Tibial nerve (tissue), 4 donors: ENCODE measurements around the gene WDR43. TPM values are rescaled to one million over a fixed set of nuclear protein-coding genes. Genes with fewer than 3 reads are reported as not detected.

Source experiments
- DNase-seq, 2 donors: peaks; one replicate each; pipeline ENCODE4 v3.0.0-alpha.2; 2019; ENCODE audit warnings: low spot score in 2 of 2
- H3K27ac ChIP-seq, 4 donors: fragments of 200-600 bp; sonication (generic) in 3 of 4; one replicate each; pipeline ENCODE4 v1.5.1; 2017 to 2019; ENCODE audit warnings: mild to moderate bottlenecking in 1 of 4
- H3K27me3 ChIP-seq, 2 donors: fragments of 200-600 bp; sonication (generic) in 1 of 2; one replicate each; pipeline versions ENCODE4 v1.5.1 to v1.6.0; 2017 to 2019
- H3K36me3 ChIP-seq, 3 donors: fragments of 200-600 bp; sonication (generic); one replicate each; pipeline ENCODE4 v1.5.1; 2018 to 2019
- H3K4me1 ChIP-seq, 4 donors: fragments of 200-600 bp; sonication (generic) in 3 of 4; one replicate each; pipeline ENCODE4 v1.5.1; 2017 to 2019
- H3K4me3 ChIP-seq, 4 donors: fragments of 200-600 bp; sonication (generic) in 3 of 4; one replicate each; pipeline ENCODE4 v1.5.1; 2017 to 2019; ENCODE audit warnings: mild to moderate bottlenecking in 1 of 4, moderate library complexity in 1 of 4
- H3K9me3 ChIP-seq, 4 donors: fragments of 200-600 bp; sonication (generic) in 3 of 4; one replicate each; pipeline ENCODE4 v1.5.1; 2017 to 2019
- EP300 ChIP-seq, 2 donors: sonication (generic); formaldehyde crosslinking; IDR thresholded peaks; one replicate each; pipeline ENCODE4 v1.6.1; 2017; ENCODE audit warnings: antibody characterized with exemption in 2 of 2, mild to moderate bottlenecking in 1 of 2
- POLR2A ChIP-seq, 2 donors: fragments of 450-650 bp; IDR thresholded peaks; one replicate each; pipeline ENCODE4 v1.6.1; 2017; ENCODE audit warnings: antibody characterized with exemption in 2 of 2, mild to moderate bottlenecking in 2 of 2, moderate library complexity in 2 of 2
- WGBS, 2 donors: methylation state at CpG; one replicate each; pipeline ENCODE4 v1.1.5; 2018; 5-methylcytosine and 5-hydroxymethylcytosine counted together
- total RNA-seq, 4 donors: library from RNA; depleted of rRNA; stranded (reverse); fragments of >200 nt; gene quantifications; one replicate each; pipeline ENCODE4 v1.1.0, GENCODE V29; 2016
- TF ChIP-seq, protein P1 (sequence below), 5 experiments: fragments of 200-600 bp in 3 of 5; fragments of 450-650 bp in 2 of 5; sonication (generic) in 3 of 5; IDR thresholded peaks; one replicate each; pipeline ENCODE4 v1.5.1; 2016 to 2019; ENCODE audit warnings: antibody characterized with exemption in 5 of 5, mild to moderate bottlenecking in 3 of 5, moderate library complexity in 2 of 5

Gene WDR43
- total RNA-seq, 4 donors from 2014 or later, result 32.2 to 57.6 (median 37.0) TPM

DNA sequence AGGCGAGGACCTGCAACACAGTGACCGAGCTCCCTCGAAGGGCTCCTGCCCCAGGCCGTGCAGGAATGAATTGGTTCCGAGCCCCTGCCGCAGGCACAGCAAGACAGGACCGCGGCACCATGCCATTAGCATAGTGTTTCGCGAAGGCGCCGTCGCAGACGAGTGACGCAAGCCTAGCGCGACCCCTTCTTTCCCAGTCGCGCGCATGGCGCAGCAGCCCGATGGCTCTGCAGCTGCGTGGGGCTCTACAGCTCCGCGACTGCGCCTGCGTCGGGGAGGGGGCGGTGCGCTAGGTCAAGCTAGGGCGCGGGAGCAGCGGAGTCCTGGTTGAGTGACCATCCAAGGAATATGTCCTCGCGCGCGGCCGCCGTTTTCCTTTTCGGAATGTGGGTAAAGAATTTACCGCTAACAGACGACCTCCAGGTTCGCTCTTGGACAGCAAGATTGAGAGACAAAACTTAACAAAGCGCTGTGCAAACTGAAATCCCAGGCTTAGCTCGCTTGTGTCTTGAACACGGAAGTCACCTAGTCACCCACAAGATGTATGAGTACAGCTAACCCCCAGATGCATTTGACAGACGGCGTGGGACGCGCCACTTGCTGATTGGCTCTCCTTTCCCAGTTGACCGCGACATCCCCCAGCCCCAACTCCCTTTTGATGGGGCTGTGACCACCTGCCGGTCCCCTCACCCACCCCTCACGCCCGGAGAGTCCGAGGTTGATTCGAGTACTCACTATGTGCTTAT is 24.1 kb upstream of the WDR43 start, which contains the start of gene TRMT61B:
TRMT61B (minus strand) TSS at position 164 of the 746 bp plus-strand sequence; CDS start at position 132, 32 bp downstream.
- Histone ChIP-seq H3K4me3 (peak within 1 kb of the TSS; percentile 50 to 81 (median 71)), H3K4me1 (peaks cover 0 to 45% (median 15%) of the 10 kb centered on the region in 4 donors), H3K27ac (peak within 1 kb of the TSS in 3 of 4 donors; percentile 29 to 84 (median 81)), H3K9me3 (no peaks in the 10 kb centered on the region), H3K36me3 (no peaks in the 10 kb centered on the region), H3K27me3 (no peaks in the 10 kb centered on the region)
- TF ChIP-seq POLR2A (IDR thresholded peaks at IDR 0.05), result peak; percentile 41 to 58
- TF ChIP-seq EP300 (IDR thresholded peaks at IDR 0.05), result peak; percentile 93 to 98
- TF ChIP-seq, protein P1, sequence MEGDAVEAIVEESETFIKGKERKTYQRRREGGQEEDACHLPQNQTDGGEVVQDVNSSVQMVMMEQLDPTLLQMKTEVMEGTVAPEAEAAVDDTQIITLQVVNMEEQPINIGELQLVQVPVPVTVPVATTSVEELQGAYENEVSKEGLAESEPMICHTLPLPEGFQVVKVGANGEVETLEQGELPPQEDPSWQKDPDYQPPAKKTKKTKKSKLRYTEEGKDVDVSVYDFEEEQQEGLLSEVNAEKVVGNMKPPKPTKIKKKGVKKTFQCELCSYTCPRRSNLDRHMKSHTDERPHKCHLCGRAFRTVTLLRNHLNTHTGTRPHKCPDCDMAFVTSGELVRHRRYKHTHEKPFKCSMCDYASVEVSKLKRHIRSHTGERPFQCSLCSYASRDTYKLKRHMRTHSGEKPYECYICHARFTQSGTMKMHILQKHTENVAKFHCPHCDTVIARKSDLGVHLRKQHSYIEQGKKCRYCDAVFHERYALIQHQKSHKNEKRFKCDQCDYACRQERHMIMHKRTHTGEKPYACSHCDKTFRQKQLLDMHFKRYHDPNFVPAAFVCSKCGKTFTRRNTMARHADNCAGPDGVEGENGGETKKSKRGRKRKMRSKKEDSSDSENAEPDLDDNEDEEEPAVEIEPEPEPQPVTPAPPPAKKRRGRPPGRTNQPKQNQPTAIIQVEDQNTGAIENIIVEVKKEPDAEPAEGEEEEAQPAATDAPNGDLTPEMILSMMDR (IDR thresholded peaks at IDR 0.05), result peak in 2 of 5 experiments; percentile 19 to 53
- DNase-seq, result peak; percentile 89 to 95
- WGBS, 2 donors, result 1% methylated on average over 36 to 53 of the region's 57 CpGs

DNA sequence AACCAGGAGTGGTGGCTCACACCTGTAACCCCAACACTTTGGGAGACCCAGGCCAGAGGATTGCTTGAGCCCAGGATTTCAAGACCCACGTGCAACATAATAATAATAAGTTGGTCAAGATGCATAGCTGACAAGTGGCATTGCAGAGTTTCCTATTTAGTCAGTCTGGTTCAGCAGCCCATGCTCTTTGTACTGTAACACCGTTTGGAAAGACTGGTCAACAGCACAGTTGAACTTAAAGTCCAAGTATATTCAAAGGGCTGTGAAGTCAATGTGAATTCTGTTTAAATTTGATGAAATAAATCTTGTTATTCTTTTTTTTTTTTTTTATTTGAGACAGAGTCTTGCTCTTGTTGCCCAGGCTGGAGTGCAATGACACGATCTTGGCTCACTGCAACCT is 22.8 kb upstream of the WDR43 start:
- DNase-seq, result no peak
- TF ChIP-seq POLR2A (IDR thresholded peaks at IDR 0.05) (no peak), EP300 (IDR thresholded peaks at IDR 0.05) (no peak)
- TF ChIP-seq, protein P1 (IDR thresholded peaks at IDR 0.05), result no peak
- 82% methylated on average over 3 of the region's 3 CpGs for WGBS, 2 donors
- peaks cover 0 to 36% (median 15%) of the 10 kb centered on the region in 4 donors for H3K4me1 ChIP-seq
- H3K27ac ChIP-seq, result no peak overlapping the region
- H3K36me3 ChIP-seq, result no peaks in the 10 kb centered on the region
- peaks cover 0 to 2% of the 10 kb centered on the region in 2 donors for H3K27me3 ChIP-seq
- no peaks in the 10 kb centered on the region for H3K9me3 ChIP-seq
- no peak overlapping the region for H3K4me3 ChIP-seq

DNA sequence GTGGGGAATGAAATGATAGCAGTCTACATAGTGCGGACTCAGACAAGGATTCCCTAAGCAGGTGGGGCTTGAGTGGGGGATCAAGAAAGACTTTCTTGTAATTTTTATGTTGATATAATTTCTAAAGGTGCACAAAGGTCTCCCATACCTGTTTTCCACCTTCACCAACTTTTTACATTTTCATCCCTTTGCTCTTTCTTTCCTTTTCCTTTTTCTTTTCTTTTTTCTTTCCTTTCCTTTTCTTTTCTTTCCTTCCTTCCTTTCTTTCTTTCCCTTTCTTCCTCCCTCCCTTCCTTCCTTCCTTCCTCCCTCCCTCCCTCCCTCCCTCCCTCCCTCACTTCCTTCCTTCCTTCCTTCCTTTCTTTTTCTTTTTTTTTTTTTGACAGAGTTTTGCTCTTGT is 14.3 kb upstream of the WDR43 start:
- WGBS, 2 donors, result 84 to 94% methylated on average over 1 of the region's 1 CpG
- Histone ChIP-seq H3K4me3 (no peak overlapping the region), H3K9me3 (no peaks in the 10 kb centered on the region)

DNA sequence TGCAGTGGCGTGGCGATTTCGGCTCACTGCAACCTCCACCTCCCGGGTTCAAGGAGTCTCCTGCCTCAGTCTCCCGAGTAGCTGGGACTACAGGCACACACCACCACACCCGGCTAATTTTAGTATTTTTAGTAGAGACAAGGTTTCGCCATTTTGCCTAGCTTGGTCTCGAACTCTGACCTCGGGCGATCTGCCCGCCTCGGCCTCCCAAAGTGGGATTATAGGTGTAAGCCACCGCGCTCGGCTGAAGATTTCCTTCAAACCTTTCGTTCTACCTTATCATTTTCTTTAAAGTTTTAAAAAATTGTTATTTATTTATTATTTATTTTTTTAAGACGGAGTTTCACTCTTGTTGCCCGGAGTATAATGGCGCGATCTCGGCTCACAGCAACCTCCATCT is 979 bp upstream of the WDR43 start:
- Histone ChIP-seq H3K9me3 (no peaks in the 10 kb centered on the region), H3K27me3 (no peaks in the 10 kb centered on the region), H3K4me3 (no peak overlapping the region), H3K27ac (no peak overlapping the region), H3K4me1 (peaks cover 0 to 32% (median 16%) of the 10 kb centered on the region in 4 donors), H3K36me3 (no peaks in the 10 kb centered on the region)
- 96 to 97% methylated on average over 21 of the region's 21 CpGs for WGBS, 2 donors
- no peak for DNase-seq
- no peak for TF ChIP-seq EP300 (IDR thresholded peaks at IDR 0.05)
- TF ChIP-seq POLR2A (IDR thresholded peaks at IDR 0.05), result no peak
- TF ChIP-seq, protein P1 (IDR thresholded peaks at IDR 0.05), result no peak

More for the DNA sequence above, 14.3 kb upstream of the WDR43 start:
- Histone ChIP-seq H3K36me3 (no peaks in the 10 kb centered on the region), H3K4me1 (no peaks in the 10 kb centered on the region), H3K27ac (no peak overlapping the region), H3K27me3 (peaks cover 0 to 15% of the 10 kb centered on the region in 2 donors)
- no peak for DNase-seq
- TF ChIP-seq EP300 (IDR thresholded peaks at IDR 0.05) (no peak), POLR2A (IDR thresholded peaks at IDR 0.05) (no peak)
- TF ChIP-seq, protein P1 (IDR thresholded peaks at IDR 0.05), result no peak
